NCI-H345 treated with DMSO at 0.1 percent for 48 hours (cell line): ENCODE data around the gene RNF112.
"Not testable (repeated sequence)": the region's sequence is repeated elsewhere in the genome, so short reads cannot be mapped to it uniquely, and the experiment has no call there.

Source experiments
- DNase-seq: peaks from one replicate; lab custom pipeline; 2025; ENCODE audit not compliant: unreplicated experiment; lab: John Stamatoyannopoulos, UW

RNF112 gene

GRCh38 chr17:19410091-19410490 lies 941 bp upstream of the RNF112 start:
- no peak for DNase-seq

GRCh38 chr17:19411631-19412030 lies 599 bp downstream of the RNF112 start:
- no peak for DNase-seq

- no peak for DNase-seq
Measured at GRCh38 chr17:19412510-19412909, 1.5 kb downstream of the RNF112 start.

GRCh38 chr17:19412984-19413383 lies 2.0 kb downstream of the RNF112 start:
- DNase-seq = no peak

- DNase-seq = no peak
Measured at GRCh38 chr17:19413761-19414160, 2.7 kb downstream of the RNF112 start.

- no peak for DNase-seq
Measured at GRCh38 chr17:19414396-19415280, 3.6 kb downstream of the RNF112 start.

- no peak for DNase-seq
Measured at GRCh38 chr17:19415311-19415710, 4.3 kb downstream of the RNF112 start.

- no peak for DNase-seq
Measured at GRCh38 chr17:19415806-19416775, 5.1 kb downstream of the RNF112 start.

- DNase-seq = no peak
Measured at GRCh38 chr17:19417611-19418010, 6.6 kb downstream of the RNF112 start.

- DNase-seq = no peak
Measured at GRCh38 chr17:19418251-19418992, 7.4 kb downstream of the RNF112 start.

- DNase-seq = no peak
Measured at GRCh38 chr17:19421219-19421618, 10.2 kb downstream of the RNF112 start.

- DNase-seq = no peak
Measured at GRCh38 chr17:19421926-19422325, 10.9 kb downstream of the RNF112 start.

- no peak for DNase-seq
Measured at GRCh38 chr17:19424934-19425868, 14.2 kb downstream of the RNF112 start.

- DNase-seq = no peak
Measured at GRCh38 chr17:19426631-19427030, 15.6 kb downstream of the RNF112 start.

GRCh38 chr17:19431691-19432090 lies 20.7 kb downstream of the RNF112 start:
- DNase-seq = no peak

GRCh38 chr17:19433255-19433654 lies 22.2 kb downstream of the RNF112 start:
- no peak for DNase-seq

GRCh38 chr17:19433727-19434340 lies 22.8 kb downstream of the RNF112 start:
- DNase-seq = no peak

GRCh38 chr17:19440421-19440820 lies 29.4 kb downstream of the RNF112 start:
- no peak for DNase-seq

- not testable (repeated sequence) for DNase-seq
Measured at GRCh38 chr17:19441288-19441687, 30.3 kb downstream of the RNF112 start.

- no peak for DNase-seq
Measured at GRCh38 chr17:19442731-19443130, 31.7 kb downstream of the RNF112 start.
